WTC11 (cell line): ENCODE measurements around the gene KRT6A.

ENCODE experiments used
- ATF2 ChIP-seq: sonication (generic); formaldehyde crosslinking; IDR thresholded peaks from 2 replicates; pipeline ENCODE4 v1.8.1; 2022; ENCODE audit warnings: low read depth, missing genetic modification reagents, borderline replicate concordance
- CTCF ChIP-seq: fragments of 200-600 bp; IDR thresholded peaks from 2 replicates; pipeline ENCODE4 v1.8.0; 2022; ENCODE audit warnings: antibody characterized with exemption
- JUN ChIP-seq: sonication (generic); formaldehyde crosslinking; IDR thresholded peaks from 2 replicates; pipeline ENCODE4 v1.8.0; 2023; ENCODE audit warnings: mild to moderate bottlenecking, missing genetic modification reagents
- NR3C1 ChIP-seq: sonication (generic); formaldehyde crosslinking; conservative IDR thresholded peaks from 2 replicates; pipeline ENCODE4 v1.8.1; 2023; ENCODE audit warnings: low read depth, mild to moderate bottlenecking, missing genetic modification reagents
- ZNF416 ChIP-seq: fragments of 250-450 bp; sonication (Bioruptor Pico); IDR thresholded peaks from 2 replicates; pipeline ENCODE4 v1.9.0; 2021; ENCODE audit warnings: mild to moderate bottlenecking, inconsistent platforms

DNA sequence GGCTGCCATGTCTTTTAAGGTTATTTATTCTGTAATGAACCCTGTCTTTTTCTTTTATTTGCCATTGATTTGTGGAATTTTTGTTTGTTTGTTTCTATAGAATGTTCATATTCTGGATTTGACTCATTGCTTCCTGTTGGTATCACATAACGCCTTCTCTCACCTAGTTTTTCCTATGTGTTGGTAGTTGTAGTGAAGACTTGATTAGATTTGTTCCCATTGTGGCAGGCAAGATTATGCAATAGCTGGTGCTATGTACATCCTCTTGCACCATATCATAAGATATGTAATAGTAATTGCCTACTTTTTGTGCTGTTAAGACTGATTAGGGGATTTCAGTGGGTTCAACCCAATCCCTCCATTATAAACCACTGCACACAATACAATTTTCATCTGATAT, 37.2 kb downstream of the KRT6A start:
- no peak for TF ChIP-seq CTCF
- TF ChIP-seq ZNF416 (CRISPR knock-in tag) = no peak
- TF ChIP-seq ATF2 (CRISPR knock-in tag) = no peak
- no peak for TF ChIP-seq JUN
- TF ChIP-seq NR3C1 (CRISPR knock-in tag) = no peak
